ENCODE measurements around the gene NOS1AP. TPM values are rescaled to one million over a fixed set of nuclear protein-coding genes. Genes with fewer than 3 reads are reported as not detected.
A peak's percentile ranks its signal among the peaks of the same experiment; 100 is the strongest.
"Not testable (repeated sequence)": the region's sequence is repeated elsewhere in the genome, so short reads cannot be mapped to it uniquely, and the experiment has no call there.

The NOS1AP gene
- polyA plus RNA-seq, 4 donors = 0.89 to 2.1 (median 1.7) TPM

- DNase-seq (no peak), FAIRE-seq (no peak)
- Histone ChIP-seq H3K27ac (ENCODE audit: low read depth in 1 of 3, low read length in 2 of 3) (no peak overlapping the region), H3K4me1 (ENCODE audit: control insufficient read depth in 3 of 3, insufficient read depth in 2 of 3, low read depth in 1 of 3, low read length in 2 of 3) (no peaks in the 10 kb centered on the region), H3K27me3 (ENCODE audit: control insufficient read depth in 3 of 3, insufficient read depth in 3 of 3, low read length in 3 of 3) (no peaks in the 10 kb centered on the region), H3K36me3 (ENCODE audit: control insufficient read depth in 3 of 3, insufficient read depth in 2 of 3, low read depth in 1 of 3, low read length in 3 of 3) (no peaks in the 10 kb centered on the region), H3K4me3 (ENCODE audit: low read depth in 1 of 3, low read length in 3 of 3) (no peak overlapping the region), H3K9me3 (ENCODE audit: control insufficient read depth in 2 of 2, insufficient read depth in 1 of 2, low read depth in 1 of 2, low read length in 1 of 2) (peaks cover 0 to 4% of the 10 kb centered on the region in 2 donors)
These were observed 28.8 kb upstream of the NOS1AP start for GRCh38 chr1:162040657-162041056.

GRCh38 chr1:162042361-162042760 lies 27.1 kb upstream of the NOS1AP start:
- H3K4me1 ChIP-seq (ENCODE audit: control insufficient read depth in 3 of 3, insufficient read depth in 2 of 3, low read depth in 1 of 3, low read length in 2 of 3) = no peaks in the 10 kb centered on the region
- no peaks in the 10 kb centered on the region for H3K36me3 ChIP-seq (ENCODE audit: control insufficient read depth in 3 of 3, insufficient read depth in 2 of 3, low read depth in 1 of 3, low read length in 3 of 3)
- WGBS, 3 donors = 74 to 92% (median 88%) methylated on average over 1 of the region's 1 CpG
- no peak overlapping the region for H3K27ac ChIP-seq (ENCODE audit: low read depth in 1 of 3, low read length in 2 of 3)
- no peak overlapping the region for H3K4me3 ChIP-seq (ENCODE audit: low read depth in 1 of 3, low read length in 3 of 3)
- DNase-seq (no peak), FAIRE-seq (no peak)
- H3K27me3 ChIP-seq (ENCODE audit: control insufficient read depth in 3 of 3, insufficient read depth in 3 of 3, low read length in 3 of 3) = no peaks in the 10 kb centered on the region
- H3K9me3 ChIP-seq (ENCODE audit: control insufficient read depth in 2 of 2, insufficient read depth in 1 of 2, low read depth in 1 of 2, low read length in 1 of 2) = peaks cover 0 to 4% of the 10 kb centered on the region in 2 donors

GRCh38 chr1:162046921-162047320 lies 22.6 kb upstream of the NOS1AP start:
- peaks cover 0 to 2% of the 10 kb centered on the region in 2 donors for H3K9me3 ChIP-seq (ENCODE audit: control insufficient read depth in 2 of 2, insufficient read depth in 1 of 2, low read depth in 1 of 2, low read length in 1 of 2)
- FAIRE-seq = no peak
- WGBS, 3 donors = 55 to 67% (median 66%) methylated on average over 1 of the region's 1 CpG

GRCh38 chr1:162053949-162054348 lies 15.5 kb upstream of the NOS1AP start:
- not testable (repeated sequence) for H3K27me3 ChIP-seq (ENCODE audit: control insufficient read depth in 3 of 3, insufficient read depth in 3 of 3, low read length in 3 of 3); H3K9me3 ChIP-seq (ENCODE audit: control insufficient read depth in 2 of 2, insufficient read depth in 1 of 2, low read depth in 1 of 2, low read length in 1 of 2); H3K4me3 ChIP-seq (ENCODE audit: low read depth in 1 of 3, low read length in 3 of 3); H3K27ac ChIP-seq (ENCODE audit: low read depth in 1 of 3, low read length in 2 of 3); H3K36me3 ChIP-seq (ENCODE audit: control insufficient read depth in 3 of 3, insufficient read depth in 2 of 3, low read depth in 1 of 3, low read length in 3 of 3); DNase-seq; FAIRE-seq; H3K4me1 ChIP-seq (ENCODE audit: control insufficient read depth in 3 of 3, insufficient read depth in 2 of 3, low read depth in 1 of 3, low read length in 2 of 3)
- 94 to 98% (median 96%) methylated on average over 3 of the region's 3 CpGs for WGBS, 3 donors

More at GRCh38 chr1:162046921-162047320, 22.6 kb upstream of the NOS1AP start:
- Histone ChIP-seq H3K4me1 (ENCODE audit: control insufficient read depth in 3 of 3, insufficient read depth in 2 of 3, low read depth in 1 of 3, low read length in 2 of 3) (no peaks in the 10 kb centered on the region), H3K27ac (ENCODE audit: low read depth in 1 of 3, low read length in 2 of 3) (no peak overlapping the region), H3K4me3 (ENCODE audit: low read depth in 1 of 3, low read length in 3 of 3) (no peak overlapping the region), H3K27me3 (ENCODE audit: control insufficient read depth in 3 of 3, insufficient read depth in 3 of 3, low read length in 3 of 3) (no peaks in the 10 kb centered on the region), H3K36me3 (ENCODE audit: control insufficient read depth in 3 of 3, insufficient read depth in 2 of 3, low read depth in 1 of 3, low read length in 3 of 3) (no peaks in the 10 kb centered on the region)
- no peak for DNase-seq

- Histone ChIP-seq H3K9me3 (ENCODE audit: control insufficient read depth in 2 of 2, insufficient read depth in 1 of 2, low read depth in 1 of 2, low read length in 1 of 2) (no peaks in the 10 kb centered on the region), H3K27ac (ENCODE audit: low read depth in 1 of 3, low read length in 2 of 3) (no peak overlapping the region), H3K4me1 (ENCODE audit: control insufficient read depth in 3 of 3, insufficient read depth in 2 of 3, low read depth in 1 of 3, low read length in 2 of 3) (no peaks in the 10 kb centered on the region), H3K27me3 (ENCODE audit: control insufficient read depth in 3 of 3, insufficient read depth in 3 of 3, low read length in 3 of 3) (no peaks in the 10 kb centered on the region), H3K36me3 (ENCODE audit: control insufficient read depth in 3 of 3, insufficient read depth in 2 of 3, low read depth in 1 of 3, low read length in 3 of 3) (no peaks in the 10 kb centered on the region), H3K4me3 (ENCODE audit: low read depth in 1 of 3, low read length in 3 of 3) (no peak overlapping the region)
- DNase-seq (no peak), FAIRE-seq (no peak)
- WGBS, 3 donors = 58 to 67% (median 63%) methylated on average over 3 of the region's 3 CpGs
These were observed 14.4 kb upstream of the NOS1AP start for GRCh38 chr1:162055062-162055461.

- Histone ChIP-seq H3K4me1 (ENCODE audit: control insufficient read depth in 3 of 3, insufficient read depth in 2 of 3, low read depth in 1 of 3, low read length in 2 of 3) (no peaks in the 10 kb centered on the region), H3K36me3 (ENCODE audit: control insufficient read depth in 3 of 3, insufficient read depth in 2 of 3, low read depth in 1 of 3, low read length in 3 of 3) (no peaks in the 10 kb centered on the region), H3K27me3 (ENCODE audit: control insufficient read depth in 3 of 3, insufficient read depth in 3 of 3, low read length in 3 of 3) (no peaks in the 10 kb centered on the region), H3K27ac (ENCODE audit: low read depth in 1 of 3, low read length in 2 of 3) (no peak overlapping the region), H3K9me3 (ENCODE audit: control insufficient read depth in 2 of 2, insufficient read depth in 1 of 2, low read depth in 1 of 2, low read length in 1 of 2) (no peaks in the 10 kb centered on the region), H3K4me3 (ENCODE audit: low read depth in 1 of 3, low read length in 3 of 3) (no peak overlapping the region)
- WGBS, 3 donors = 27 to 34% (median 33%) methylated on average over 3 of the region's 3 CpGs
- FAIRE-seq (no peak), DNase-seq (peak; percentile 70 to 74)
These were observed 13.4 kb upstream of the NOS1AP start for GRCh38 chr1:162056043-162056442.

- Histone ChIP-seq H3K27me3 (ENCODE audit: control insufficient read depth in 3 of 3, insufficient read depth in 3 of 3, low read length in 3 of 3) (no peaks in the 10 kb centered on the region), H3K9me3 (ENCODE audit: control insufficient read depth in 2 of 2, insufficient read depth in 1 of 2, low read depth in 1 of 2, low read length in 1 of 2) (no peaks in the 10 kb centered on the region), H3K4me1 (ENCODE audit: control insufficient read depth in 3 of 3, insufficient read depth in 2 of 3, low read depth in 1 of 3, low read length in 2 of 3) (no peaks in the 10 kb centered on the region), H3K36me3 (ENCODE audit: control insufficient read depth in 3 of 3, insufficient read depth in 2 of 3, low read depth in 1 of 3, low read length in 3 of 3) (no peaks in the 10 kb centered on the region), H3K27ac (ENCODE audit: low read depth in 1 of 3, low read length in 2 of 3) (no peak overlapping the region), H3K4me3 (ENCODE audit: low read depth in 1 of 3, low read length in 3 of 3) (no peak overlapping the region)
- FAIRE-seq (no peak), DNase-seq (no peak)
- 89 to 94% (median 90%) methylated on average over 3 of the region's 3 CpGs for WGBS, 3 donors
These were observed 12.9 kb upstream of the NOS1AP start for GRCh38 chr1:162056579-162056978.

GRCh38 chr1:162059721-162060120 lies 9.8 kb upstream of the NOS1AP start:
- FAIRE-seq (no peak), DNase-seq (no peak)
- 81 to 90% (median 82%) methylated on average over 3 of the region's 3 CpGs for WGBS, 3 donors
- Histone ChIP-seq H3K9me3 (ENCODE audit: control insufficient read depth in 2 of 2, insufficient read depth in 1 of 2, low read depth in 1 of 2, low read length in 1 of 2) (no peaks in the 10 kb centered on the region), H3K4me3 (ENCODE audit: low read depth in 1 of 3, low read length in 3 of 3) (no peak overlapping the region), H3K36me3 (ENCODE audit: control insufficient read depth in 3 of 3, insufficient read depth in 2 of 3, low read depth in 1 of 3, low read length in 3 of 3) (no peaks in the 10 kb centered on the region), H3K4me1 (ENCODE audit: control insufficient read depth in 3 of 3, insufficient read depth in 2 of 3, low read depth in 1 of 3, low read length in 2 of 3) (no peaks in the 10 kb centered on the region), H3K27ac (ENCODE audit: low read depth in 1 of 3, low read length in 2 of 3) (no peak overlapping the region), H3K27me3 (ENCODE audit: control insufficient read depth in 3 of 3, insufficient read depth in 3 of 3, low read length in 3 of 3) (no peaks in the 10 kb centered on the region)

- Histone ChIP-seq H3K27me3 (ENCODE audit: control insufficient read depth in 3 of 3, insufficient read depth in 3 of 3, low read length in 3 of 3) (no peaks in the 10 kb centered on the region), H3K4me3 (ENCODE audit: low read depth in 1 of 3, low read length in 3 of 3) (no peak overlapping the region), H3K9me3 (ENCODE audit: control insufficient read depth in 2 of 2, insufficient read depth in 1 of 2, low read depth in 1 of 2, low read length in 1 of 2) (no peaks in the 10 kb centered on the region), H3K27ac (ENCODE audit: low read depth in 1 of 3, low read length in 2 of 3) (no peak overlapping the region), H3K4me1 (ENCODE audit: control insufficient read depth in 3 of 3, insufficient read depth in 2 of 3, low read depth in 1 of 3, low read length in 2 of 3) (no peaks in the 10 kb centered on the region), H3K36me3 (ENCODE audit: control insufficient read depth in 3 of 3, insufficient read depth in 2 of 3, low read depth in 1 of 3, low read length in 3 of 3) (no peaks in the 10 kb centered on the region)
- DNase-seq = no peak
- WGBS, 3 donors = 88 to 91% (median 91%) methylated on average over 1 of the region's 1 CpG
- FAIRE-seq = no peak
These were observed 9.2 kb upstream of the NOS1AP start for GRCh38 chr1:162060314-162060713.
